ENCODE data around the gene SKIDA1. TPM values are rescaled to one million over a fixed set of nuclear protein-coding genes. Genes with fewer than 3 reads are reported as not detected.
A peak's percentile ranks its signal among the peaks of the same experiment; 100 is the strongest.
"Not testable (repeated sequence)": the region's sequence is repeated elsewhere in the genome, so short reads cannot be mapped to it uniquely, and the experiment has no call there.

The SKIDA1 gene
- total RNA-seq, 2 donors from 2014 or later = 6.4 to 12.0 TPM

- no peaks in the 10 kb centered on the region for H3K9me3 ChIP-seq (ENCODE audit: control insufficient read depth, low read length)
- peak overlapping the region; percentile 61 for H3K27ac Mint-ChIP-seq
- no peaks in the 10 kb centered on the region for H3K27me3 ChIP-seq (ENCODE audit: control insufficient read depth, insufficient read depth, low read length, poor library complexity, severe bottlenecking)
- no peaks in the 10 kb centered on the region for H3K27me3 Mint-ChIP-seq (ENCODE audit: insufficient read depth)
- no peak overlapping the region for H3K4me3 ChIP-seq (ENCODE audit: low read length)
- peaks cover 90% of the 10 kb centered on the region for H3K36me3 ChIP-seq (ENCODE audit: control insufficient read depth, insufficient read depth, low read length)
- WGBS, 2 experiments (ENCODE audit: insufficient coverage in 1 of 2, insufficient read length in 1 of 2) = 94 to 97% methylated on average over 8 of the region's 8 CpGs
- H3K9ac ChIP-seq (ENCODE audit: extremely low read depth, low read length, poor library complexity, severe bottlenecking) = no peak overlapping the region
- peaks cover 75% of the 10 kb centered on the region for H3K36me3 Mint-ChIP-seq (ENCODE audit: low read depth)
- H3K9me3 Mint-ChIP-seq = no peaks in the 10 kb centered on the region
- no peaks in the 10 kb centered on the region for H3K4me1 Mint-ChIP-seq
- H3K27ac ChIP-seq (ENCODE audit: low read depth, low read length) = no peak overlapping the region
- H3K4me3 Mint-ChIP-seq = no peak overlapping the region
- no peak for DNase-seq
- H3K4me1 ChIP-seq (ENCODE audit: control insufficient read depth, insufficient read depth, low read length) = no peaks in the 10 kb centered on the region
- TF ChIP-seq CTCF (conservative IDR thresholded peaks at IDR 0.05) = no peak
Measured at GRCh38 chr10:21552638-21553037, 27.2 kb upstream of the SKIDA1 start.

- H3K27me3 Mint-ChIP-seq (ENCODE audit: insufficient read depth) = no peaks in the 10 kb centered on the region
- H3K27ac Mint-ChIP-seq = peak overlapping the region; percentile 55
- H3K9me3 Mint-ChIP-seq = no peaks in the 10 kb centered on the region
- no peak overlapping the region for H3K27ac ChIP-seq (ENCODE audit: low read depth, low read length)
- H3K4me3 Mint-ChIP-seq = no peak overlapping the region
- no peaks in the 10 kb centered on the region for H3K9me3 ChIP-seq (ENCODE audit: control insufficient read depth, low read length)
- H3K36me3 ChIP-seq (ENCODE audit: control insufficient read depth, insufficient read depth, low read length) = peaks cover 79% of the 10 kb centered on the region
- TF ChIP-seq CTCF (conservative IDR thresholded peaks at IDR 0.05) = no peak
- peaks cover 78% of the 10 kb centered on the region for H3K36me3 Mint-ChIP-seq (ENCODE audit: low read depth)
- WGBS, 2 experiments (ENCODE audit: insufficient coverage in 1 of 2, insufficient read length in 1 of 2) = 91 to 98% methylated on average over 3 to 6 of the region's 6 CpGs
- no peak overlapping the region for H3K9ac ChIP-seq (ENCODE audit: extremely low read depth, low read length, poor library complexity, severe bottlenecking)
- no peaks in the 10 kb centered on the region for H3K27me3 ChIP-seq (ENCODE audit: control insufficient read depth, insufficient read depth, low read length, poor library complexity, severe bottlenecking)
- no peaks in the 10 kb centered on the region for H3K4me1 Mint-ChIP-seq
- no peak overlapping the region for H3K4me3 ChIP-seq (ENCODE audit: low read length)
- no peak for DNase-seq
- H3K4me1 ChIP-seq (ENCODE audit: control insufficient read depth, insufficient read depth, low read length) = no peaks in the 10 kb centered on the region
Measured at GRCh38 chr10:21547246-21547645, 21.8 kb upstream of the SKIDA1 start.

GRCh38 chr10:21540701-21541100 is 15.2 kb upstream of the SKIDA1 start:
- not testable (repeated sequence) for H3K4me3 ChIP-seq (ENCODE audit: low read length); H3K4me3 Mint-ChIP-seq; H3K27me3 ChIP-seq (ENCODE audit: control insufficient read depth, insufficient read depth, low read length, poor library complexity, severe bottlenecking); H3K9ac ChIP-seq (ENCODE audit: extremely low read depth, low read length, poor library complexity, severe bottlenecking); H3K4me1 ChIP-seq (ENCODE audit: control insufficient read depth, insufficient read depth, low read length); DNase-seq; H3K27ac Mint-ChIP-seq; H3K27ac ChIP-seq (ENCODE audit: low read depth, low read length); H3K9me3 ChIP-seq (ENCODE audit: control insufficient read depth, low read length); H3K27me3 Mint-ChIP-seq (ENCODE audit: insufficient read depth); H3K9me3 Mint-ChIP-seq; H3K4me1 Mint-ChIP-seq
- 88 to 95% methylated on average over 1 to 3 of the region's 4 CpGs for WGBS, 2 experiments (ENCODE audit: insufficient coverage in 1 of 2, insufficient read length in 1 of 2)
- peaks cover 76% of the 10 kb centered on the region for H3K36me3 Mint-ChIP-seq (ENCODE audit: low read depth)
- H3K36me3 ChIP-seq (ENCODE audit: control insufficient read depth, insufficient read depth, low read length) = peaks cover 89% of the 10 kb centered on the region

GRCh38 chr10:21536874-21537273 is 11.4 kb upstream of the SKIDA1 start:
- peaks cover 45% of the 10 kb centered on the region for H3K36me3 Mint-ChIP-seq (ENCODE audit: low read depth)
- H3K4me3 ChIP-seq (ENCODE audit: low read length) = peak overlapping the region; percentile 89
- H3K4me1 Mint-ChIP-seq = peaks cover 16% of the 10 kb centered on the region
- no peak for TF ChIP-seq CTCF (conservative IDR thresholded peaks at IDR 0.05)
- H3K27me3 ChIP-seq (ENCODE audit: control insufficient read depth, insufficient read depth, low read length, poor library complexity, severe bottlenecking) = no peaks in the 10 kb centered on the region
- H3K27me3 Mint-ChIP-seq (ENCODE audit: insufficient read depth) = no peaks in the 10 kb centered on the region
- no peak overlapping the region for H3K4me3 Mint-ChIP-seq
- H3K27ac Mint-ChIP-seq = peak overlapping the region; percentile 46
- H3K9ac ChIP-seq (ENCODE audit: extremely low read depth, low read length, poor library complexity, severe bottlenecking) = no peak overlapping the region
- peaks cover 9% of the 10 kb centered on the region for H3K4me1 ChIP-seq (ENCODE audit: control insufficient read depth, insufficient read depth, low read length)
- H3K9me3 Mint-ChIP-seq = no peaks in the 10 kb centered on the region
- 94 to 100% methylated on average over 2 to 3 of the region's 3 CpGs for WGBS, 2 experiments (ENCODE audit: insufficient coverage in 1 of 2, insufficient read length in 1 of 2)
- no peaks in the 10 kb centered on the region for H3K9me3 ChIP-seq (ENCODE audit: control insufficient read depth, low read length)
- no peak overlapping the region for H3K27ac ChIP-seq (ENCODE audit: low read depth, low read length)
- peaks cover 53% of the 10 kb centered on the region for H3K36me3 ChIP-seq (ENCODE audit: control insufficient read depth, insufficient read depth, low read length)
- no peak for DNase-seq

GRCh38 chr10:21535976-21536375 is 10.5 kb upstream of the SKIDA1 start:
- Mint-ChIP-seq H3K36me3 (ENCODE audit: low read depth) (peaks cover 36% of the 10 kb centered on the region), H3K4me1 (peaks cover 16% of the 10 kb centered on the region), H3K4me3 (peak overlapping the region; percentile 75), H3K27ac (peak overlapping the region; percentile 61)
- H3K27me3 Mint-ChIP-seq (ENCODE audit: insufficient read depth); H3K27me3 ChIP-seq (ENCODE audit: control insufficient read depth, insufficient read depth, low read length, poor library complexity, severe bottlenecking); H3K9me3 Mint-ChIP-seq; H3K9ac ChIP-seq (ENCODE audit: extremely low read depth, low read length, poor library complexity, severe bottlenecking); H3K9me3 ChIP-seq (ENCODE audit: control insufficient read depth, low read length); H3K27ac ChIP-seq (ENCODE audit: low read depth, low read length); H3K4me1 ChIP-seq (ENCODE audit: control insufficient read depth, insufficient read depth, low read length): not testable (repeated sequence)
- DNase-seq = peak; percentile 38
- Histone ChIP-seq H3K36me3 (ENCODE audit: control insufficient read depth, insufficient read depth, low read length) (peaks cover 44% of the 10 kb centered on the region), H3K4me3 (ENCODE audit: low read length) (peak overlapping the region; percentile 89)
- 91 to 92% methylated on average over 8 to 9 of the region's 9 CpGs for WGBS, 2 experiments (ENCODE audit: insufficient coverage in 1 of 2, insufficient read length in 1 of 2)
